Keratinocyte (primary cell): ENCODE results near the gene KHDRBS1. TPM values are rescaled to one million over a fixed set of nuclear protein-coding genes. Genes with fewer than 3 reads are reported as not detected.

Source experiments
- DNase-seq: peaks from one replicate; pipeline ENCODE4 v3.0.0-alpha.2; 2011; ENCODE audit warnings: low read depth, missing footprints, low spot score
- FAIRE-seq: peaks from 2 replicates; lab custom pipeline; 2011; peaks lifted over from hg19 to GRCh38; lab: Jason Lieb, UNC
- H2AFZ ChIP-seq: 2 replicates; pipeline ENCODE4 v1.6.0; 2012; ENCODE audit warnings: low read length, control low read depth, inconsistent platforms; ENCODE audit not compliant: control insufficient read depth
- H3K27ac ChIP-seq: 2 replicates; pipeline ENCODE4 v1.5.1; 2011; ENCODE audit warnings: low read length; ENCODE audit not compliant: control insufficient read depth, insufficient read depth
- H3K27me3 ChIP-seq: 3 replicates; pipeline ENCODE4 v1.6.0; 2011; ENCODE audit warnings: low read length; ENCODE audit not compliant: control insufficient read depth, insufficient read depth; ENCODE audit errors: extremely low read depth
- H3K36me3 ChIP-seq, 2 experiments: 2 replicates in 1 of 2; 3 replicates in 1 of 2; pipeline ENCODE4 v1.5.1; 2011; ENCODE audit warnings: low read length in 2 of 2, mild to moderate bottlenecking in 1 of 2; ENCODE audit not compliant: control insufficient read depth in 2 of 2, insufficient read depth in 2 of 2; ENCODE audit errors: extremely low read depth in 1 of 2
- H3K4me1 ChIP-seq: 3 replicates; pipeline ENCODE4 v1.5.1; 2011; ENCODE audit warnings: low read length; ENCODE audit not compliant: control insufficient read depth, insufficient read depth; ENCODE audit errors: extremely low read depth
- H3K4me2 ChIP-seq: 3 replicates; pipeline ENCODE4 v1.6.0; 2011; ENCODE audit warnings: low read depth, low read length; ENCODE audit not compliant: control insufficient read depth, insufficient read depth; ENCODE audit errors: extremely low read depth
- H3K4me3 ChIP-seq, 3 experiments: fragments of 200-600 bp in 1 of 3; sonication (generic) in 1 of 3; 2 replicates in 2 of 3; 3 replicates in 1 of 3; pipeline ENCODE4 v1.5.1; 2011 to 2016; ENCODE audit warnings: low read length in 3 of 3, mild to moderate bottlenecking in 3 of 3, control low read depth in 2 of 3, inconsistent platforms in 1 of 3, low read depth in 1 of 3, mixed read lengths in 1 of 3, mixed run types in 1 of 3, moderate library complexity in 1 of 3; ENCODE audit not compliant: control insufficient read depth in 2 of 3, insufficient read depth in 2 of 3; ENCODE audit errors: extremely low read depth in 1 of 3
- H3K79me2 ChIP-seq: 2 replicates; pipeline ENCODE4 v1.6.0; 2012; ENCODE audit warnings: low read length; ENCODE audit not compliant: control insufficient read depth, insufficient read depth
- H3K9ac ChIP-seq: 3 replicates; pipeline ENCODE4 v1.6.0; 2011; ENCODE audit warnings: low read length; ENCODE audit not compliant: control insufficient read depth, insufficient read depth; ENCODE audit errors: extremely low read depth
- H3K9me1 ChIP-seq: 3 replicates; pipeline ENCODE4 v1.6.0; 2011; ENCODE audit warnings: low read length; ENCODE audit not compliant: control insufficient read depth, insufficient read depth; ENCODE audit errors: extremely low read depth
- H3K9me3 ChIP-seq: 2 replicates; pipeline ENCODE4 v1.5.1; 2012; ENCODE audit warnings: low read depth, low read length; ENCODE audit not compliant: control insufficient read depth
- H4K20me1 ChIP-seq: 3 replicates; pipeline ENCODE4 v1.6.0; 2011; ENCODE audit warnings: low read length; ENCODE audit not compliant: control insufficient read depth, insufficient read depth; ENCODE audit errors: extremely low read depth
- EZH2 ChIP-seq: IDR thresholded peaks from one replicate; pipeline ENCODE4 v1.6.1; 2012; ENCODE audit warnings: inconsistent platforms, mild to moderate bottlenecking, low read length, moderate library complexity
- dilution Hi-C: fragments of 300-500 bp; cut with MboI; formaldehyde crosslinking; loops from one replicate; pipeline ENCODE4 v1.7.0; 2020; ENCODE audit warnings: low sequenced_read_pairs; ENCODE audit not compliant: extremely low pct_ligation_motif_present
- polyA plus RNA-seq, 5 experiments: library from polyadenylated mRNA; depleted of rRNA in 3 of 5; stranded (reverse) in 3 of 5; stranded (forward) in 1 of 5; unstranded in 1 of 5; fragments of >200 nt; gene quantifications; 1 replicate in 1 of 5; 2 replicates in 3 of 5; 3 replicates in 1 of 5; pipeline versions ENCODE4 v1.2.1 to v1.2.3, GENCODE V29; 2011 to 2012; ENCODE audit warnings: missing spikeins in 2 of 5, low read depth in 1 of 5, low replicate concordance in 1 of 5
- TF ChIP-seq, protein P1 (sequence below), 3 experiments: IDR thresholded peaks in 1 of 3; conservative IDR thresholded peaks in 1 of 3; optimal IDR thresholded peaks in 1 of 3; 2 replicates in 2 of 3; 3 replicates in 1 of 3; pipeline versions ENCODE3 to v1.5.1; 2011; ENCODE audit warnings: low read length in 3 of 3, mild to moderate bottlenecking in 3 of 3, moderate library complexity in 2 of 3, control low read depth in 1 of 3, inconsistent platforms in 1 of 3; ENCODE audit not compliant: insufficient read depth in 2 of 3; ENCODE audit errors: extremely low read depth in 1 of 3

The KHDRBS1 gene
- polyA plus RNA-seq, 1 donor (not counting 4 experiments of a cell fraction or from before 2014, with no cell fraction given) = 54.7 TPM

DNA sequence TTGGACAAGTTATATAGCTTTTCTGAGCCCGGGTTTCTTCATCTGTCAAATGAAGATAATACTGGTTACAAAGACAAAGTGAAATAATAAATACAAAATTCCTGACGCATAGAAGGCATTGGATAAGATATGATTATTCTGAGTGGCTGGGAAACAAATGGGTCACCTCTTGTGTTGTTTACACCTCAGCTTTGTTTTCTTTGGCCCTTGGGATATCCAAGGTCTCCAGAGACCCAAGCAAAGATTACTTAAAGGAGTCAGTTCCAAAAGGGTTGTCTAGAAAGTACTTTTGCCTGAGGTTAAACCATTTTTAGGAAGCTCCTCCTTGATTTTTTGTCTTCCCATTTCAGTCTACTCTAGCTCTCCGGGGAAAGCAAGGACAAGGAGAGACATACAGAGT lies 9.7 kb downstream of the KHDRBS1 start:
- Histone ChIP-seq H2AFZ (no peak overlapping the region), H3K9me1 (peaks cover 2% of the 10 kb centered on the region), H3K27ac (no peak overlapping the region), H3K9ac (no peak overlapping the region), H3K4me3 (no peak overlapping the region), H3K4me1 (peaks cover 14% of the 10 kb centered on the region), H3K79me2 (peaks cover 98% of the 10 kb centered on the region), H3K9me3 (no peaks in the 10 kb centered on the region), H3K4me2 (no peak overlapping the region), H3K36me3 (peaks cover 0 to 2% of the 10 kb centered on the region in 2 experiments), H3K27me3 (no peaks in the 10 kb centered on the region), H4K20me1 (peaks cover 21% of the 10 kb centered on the region)
- TF ChIP-seq EZH2 = no peak
- TF ChIP-seq, protein P1, sequence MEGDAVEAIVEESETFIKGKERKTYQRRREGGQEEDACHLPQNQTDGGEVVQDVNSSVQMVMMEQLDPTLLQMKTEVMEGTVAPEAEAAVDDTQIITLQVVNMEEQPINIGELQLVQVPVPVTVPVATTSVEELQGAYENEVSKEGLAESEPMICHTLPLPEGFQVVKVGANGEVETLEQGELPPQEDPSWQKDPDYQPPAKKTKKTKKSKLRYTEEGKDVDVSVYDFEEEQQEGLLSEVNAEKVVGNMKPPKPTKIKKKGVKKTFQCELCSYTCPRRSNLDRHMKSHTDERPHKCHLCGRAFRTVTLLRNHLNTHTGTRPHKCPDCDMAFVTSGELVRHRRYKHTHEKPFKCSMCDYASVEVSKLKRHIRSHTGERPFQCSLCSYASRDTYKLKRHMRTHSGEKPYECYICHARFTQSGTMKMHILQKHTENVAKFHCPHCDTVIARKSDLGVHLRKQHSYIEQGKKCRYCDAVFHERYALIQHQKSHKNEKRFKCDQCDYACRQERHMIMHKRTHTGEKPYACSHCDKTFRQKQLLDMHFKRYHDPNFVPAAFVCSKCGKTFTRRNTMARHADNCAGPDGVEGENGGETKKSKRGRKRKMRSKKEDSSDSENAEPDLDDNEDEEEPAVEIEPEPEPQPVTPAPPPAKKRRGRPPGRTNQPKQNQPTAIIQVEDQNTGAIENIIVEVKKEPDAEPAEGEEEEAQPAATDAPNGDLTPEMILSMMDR (optimal IDR thresholded peaks at IDR 0.05 in 1 of 3, IDR thresholded peaks at IDR 0.05 in 1 of 3, conservative IDR thresholded peaks at IDR 0.05 in 1 of 3; ENCODE audit: extremely low read depth in 1 of 3, insufficient read depth in 2 of 3, low read length in 3 of 3) = no peak
- FAIRE-seq = no peak
- dilution Hi-C loops = no loop called here
- no peak for DNase-seq

DNA sequence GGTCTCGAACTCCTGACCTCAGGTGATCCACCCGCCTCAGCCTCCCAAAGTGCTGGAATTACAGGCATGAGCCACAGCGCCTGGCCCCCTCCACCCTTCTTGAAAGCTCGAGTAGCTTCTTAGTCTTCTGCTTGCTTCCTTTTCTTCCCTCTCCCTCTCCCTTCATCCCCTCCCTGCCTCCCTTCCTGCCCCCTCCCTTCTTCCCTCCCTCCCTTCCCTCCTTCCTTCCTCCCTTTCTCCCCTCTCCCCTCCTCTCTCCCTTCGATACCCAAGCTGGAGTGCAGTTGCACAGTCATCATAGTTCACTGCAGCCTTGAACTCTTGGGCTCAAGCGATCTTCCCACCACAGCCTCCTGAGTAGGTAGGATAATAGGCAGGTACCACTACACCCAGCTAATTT lies 11.8 kb downstream of the KHDRBS1 start:
- TF ChIP-seq EZH2 = no peak
- TF ChIP-seq, protein P1 (optimal IDR thresholded peaks at IDR 0.05 in 1 of 3, IDR thresholded peaks at IDR 0.05 in 1 of 3, conservative IDR thresholded peaks at IDR 0.05 in 1 of 3; ENCODE audit: extremely low read depth in 1 of 3, insufficient read depth in 2 of 3, low read length in 3 of 3) = no peak
- H3K79me2 ChIP-seq = peaks cover 99% of the 10 kb centered on the region
- H3K27ac ChIP-seq = no peak overlapping the region
- DNase-seq = no peak
- peaks cover 1% of the 10 kb centered on the region for H3K4me1 ChIP-seq
- peaks cover 23% of the 10 kb centered on the region for H4K20me1 ChIP-seq
- peaks cover 0 to 2% of the 10 kb centered on the region in 2 experiments for H3K36me3 ChIP-seq
- H3K9ac ChIP-seq = no peak overlapping the region
- dilution Hi-C loops = no loop called here
- H3K27me3 ChIP-seq = no peaks in the 10 kb centered on the region
- no peak overlapping the region for H3K4me2 ChIP-seq
- no peak overlapping the region for H3K4me3 ChIP-seq
- H3K9me1 ChIP-seq = peaks cover 2% of the 10 kb centered on the region
- H2AFZ ChIP-seq = no peak overlapping the region
- no peak for FAIRE-seq
- no peaks in the 10 kb centered on the region for H3K9me3 ChIP-seq
